Loucy (cell line): ENCODE measurements around the gene PSMB3.
A peak's percentile ranks its signal among the peaks of the same experiment; 100 is the strongest.

ENCODE experiments used
- H2AFZ ChIP-seq: fragments of 200-600 bp; sonication (generic); 2 replicates; pipeline ENCODE4 v1.6.0; 2016; ENCODE audit warnings: antibody characterized with exemption, mild to moderate bottlenecking, low read length, moderate library complexity
- H3F3A ChIP-seq: fragments of 200-600 bp; 2 replicates; pipeline ENCODE4 v1.6.0; 2016; ENCODE audit warnings: antibody characterized with exemption, low read depth, mild to moderate bottlenecking
- H3K27me3 ChIP-seq: fragments of 200-600 bp; sonication (generic); 2 replicates; pipeline ENCODE4 v1.6.1; 2014; ENCODE audit warnings: low read length, mild to moderate bottlenecking; ENCODE audit not compliant: insufficient read depth, poor library complexity, severe bottlenecking
- H3K36me3 ChIP-seq: fragments of 200-600 bp; sonication (generic); 2 replicates; pipeline ENCODE4 v1.6.1; 2016; ENCODE audit warnings: low read length; ENCODE audit not compliant: insufficient read depth
- H3K4me1 ChIP-seq: fragments of 200-600 bp; sonication (generic); 2 replicates; pipeline ENCODE4 v1.5.1; 2014; ENCODE audit warnings: low read length, mild to moderate bottlenecking; ENCODE audit not compliant: insufficient read depth, poor library complexity, severe bottlenecking
- H3K4me2 ChIP-seq: fragments of 200-600 bp; sonication (generic); 2 replicates; pipeline ENCODE4 v1.6.0; 2014; ENCODE audit warnings: antibody characterized with exemption, low read length, low read depth, mild to moderate bottlenecking; ENCODE audit not compliant: poor library complexity, severe bottlenecking
- H3K4me3 ChIP-seq: fragments of 200-600 bp; sonication (generic); 2 replicates; pipeline ENCODE4 v1.5.1; 2014; ENCODE audit warnings: low read length, mild to moderate bottlenecking, mixed read lengths; ENCODE audit not compliant: poor library complexity, severe bottlenecking
- H3K79me2 ChIP-seq: fragments of 200-600 bp; sonication (generic); 2 replicates; pipeline ENCODE4 v1.6.1; 2014; ENCODE audit warnings: low read length; ENCODE audit not compliant: insufficient read depth
- H3K9ac ChIP-seq: fragments of 200-600 bp; sonication (generic); 2 replicates; pipeline ENCODE4 v1.6.0; 2014; ENCODE audit warnings: mild to moderate bottlenecking, low read depth, low read length, moderate library complexity; ENCODE audit not compliant: poor library complexity, severe bottlenecking
- H3K9me2 ChIP-seq: fragments of 200-600 bp; sonication (generic); replicated peaks from 2 replicates; pipeline ENCODE4 v1.6.1; 2016; ENCODE audit warnings: low read depth, low read length, mixed read lengths
- H3K9me3 ChIP-seq: fragments of 200-600 bp; sonication (generic); 2 replicates; pipeline ENCODE4 v1.6.1; 2014; ENCODE audit warnings: mild to moderate bottlenecking, antibody characterized with exemption, low read length, low read depth; ENCODE audit not compliant: insufficient read depth
- H4K20me1 ChIP-seq: fragments of 200-600 bp; sonication (generic); 2 replicates; pipeline ENCODE4 v1.6.0; 2014; ENCODE audit warnings: antibody characterized with exemption, low read length, mild to moderate bottlenecking; ENCODE audit not compliant: insufficient read depth, poor library complexity, severe bottlenecking
- CTCF ChIP-seq: fragments of 200-600 bp; sonication (generic); conservative IDR thresholded peaks from 2 replicates; pipeline ENCODE4 v1.5.1; 2014; ENCODE audit warnings: mild to moderate bottlenecking, antibody characterized with exemption, low read length
- EZH2phosphoT487 ChIP-seq: fragments of 200-600 bp; IDR thresholded peaks from 2 replicates; pipeline ENCODE4 v1.6.1; 2018; ENCODE audit warnings: antibody characterized with exemption, mild to moderate bottlenecking, moderate library complexity, borderline replicate concordance

PSMB3 gene

GRCh38 chr17:38750312-38751121 lies 2.0 kb upstream of the PSMB3 start:
- peak overlapping the region; percentile 76 for H3K9ac ChIP-seq

GRCh38 chr17:38751144-38751807 lies 1.3 kb upstream of the PSMB3 start:
- peaks cover 33% of the 10 kb centered on the region for H3K4me1 ChIP-seq
- peaks cover 47% of the 10 kb centered on the region for H3K79me2 ChIP-seq

More at GRCh38 chr17:38750312-38751121, 2.0 kb upstream of the PSMB3 start:
- peak overlapping the region; percentile 96 for H3K4me2 ChIP-seq
- H3K27me3 ChIP-seq = no peaks in the 10 kb centered on the region
- no peaks in the 10 kb centered on the region for H3K9me2 ChIP-seq
- peaks cover 41% of the 10 kb centered on the region for H3K4me1 ChIP-seq
- TF ChIP-seq EZH2phosphoT487 (no peak), CTCF (no peak)
- no peaks in the 10 kb centered on the region for H3K36me3 ChIP-seq
- H3K9me3 ChIP-seq = no peaks in the 10 kb centered on the region
- H3K79me2 ChIP-seq = peaks cover 48% of the 10 kb centered on the region
- H2AFZ ChIP-seq = peak overlapping the region; percentile 78
- H3K4me3 ChIP-seq = peak overlapping the region; percentile 87
- H3F3A ChIP-seq = peaks cover 11% of the 10 kb centered on the region; the same call in 1 of the 2 replicates
- peaks cover 18% of the 10 kb centered on the region for H4K20me1 ChIP-seq

GRCh38 chr17:38751808-38752307 lies 683 bp upstream of the PSMB3 start:
- H3K79me2 ChIP-seq = peaks cover 43% of the 10 kb centered on the region
- peak overlapping the region; percentile 94 for H2AFZ ChIP-seq
- no peak for TF ChIP-seq EZH2phosphoT487
- TF ChIP-seq CTCF = no peak
- peaks cover 9% of the 10 kb centered on the region for H4K20me1 ChIP-seq
- peaks cover 28% of the 10 kb centered on the region for H3K4me1 ChIP-seq
- peak overlapping the region; percentile 96 for H3K4me2 ChIP-seq
- peaks cover 9% of the 10 kb centered on the region; the same call in 1 of the 2 replicates for H3K36me3 ChIP-seq
- H3K9me3 ChIP-seq = no peaks in the 10 kb centered on the region
- peak overlapping the region; percentile 76 for H3K9ac ChIP-seq
- H3K9me2 ChIP-seq = no peaks in the 10 kb centered on the region
- H3F3A ChIP-seq = peaks cover 11% of the 10 kb centered on the region; the same call in 1 of the 2 replicates
- no peaks in the 10 kb centered on the region for H3K27me3 ChIP-seq
- H3K4me3 ChIP-seq = peak overlapping the region; percentile 87

More at GRCh38 chr17:38751144-38751807, 1.3 kb upstream of the PSMB3 start:
- H3F3A ChIP-seq = peaks cover 11% of the 10 kb centered on the region; the same call in 1 of the 2 replicates
- peak overlapping the region; percentile 87 for H3K4me3 ChIP-seq
- H3K27me3 ChIP-seq = no peaks in the 10 kb centered on the region
- peak overlapping the region; percentile 96 for H3K4me2 ChIP-seq
- H3K9me3 ChIP-seq = no peaks in the 10 kb centered on the region
- H4K20me1 ChIP-seq = peaks cover 15% of the 10 kb centered on the region
- H2AFZ ChIP-seq = peak overlapping the region; percentile 78
- no peaks in the 10 kb centered on the region for H3K9me2 ChIP-seq
- H3K36me3 ChIP-seq = peaks cover 7% of the 10 kb centered on the region; the same call in 1 of the 2 replicates
- H3K9ac ChIP-seq = peak overlapping the region; percentile 76
- no peak for TF ChIP-seq CTCF
- no peak for TF ChIP-seq EZH2phosphoT487
